SH-SY5Y (cell line): ENCODE measurements around the gene FAM83F.

Experiments
- GATA2 ChIP-seq: IDR thresholded peaks from 2 replicates; pipeline ENCODE4 v1.6.1; 2011; ENCODE audit warnings: mild to moderate bottlenecking, low read depth, low read length
- GATA3 ChIP-seq: IDR thresholded peaks from 2 replicates; pipeline ENCODE4 v1.6.1; 2011; ENCODE audit warnings: low read depth, mild to moderate bottlenecking, low read length, moderate library complexity

- TF ChIP-seq GATA3 = no peak
- no peak for TF ChIP-seq GATA2
Measured at GRCh38 chr22:40042312-40042711, 47.6 kb downstream of the FAM83F start.
